C4-2B (cell line): ENCODE results near the gene SULT1C4.

Source experiments
- H3K27ac ChIP-seq: fragments of 450-650 bp; 2 replicates; pipeline ENCODE4 v1.5.1; 2017
- CTCF ChIP-seq: fragments of 450-650 bp; conservative IDR thresholded peaks from 2 replicates; pipeline ENCODE4 v1.5.1; 2017; ENCODE audit warnings: mild to moderate bottlenecking
- ZFX ChIP-seq: fragments of 450-650 bp; IDR thresholded peaks from 2 replicates; pipeline ENCODE4 v1.6.1; 2017

The SULT1C4 gene

GRCh38 chr2:108376774-108377173 is 980 bp upstream of the SULT1C4 start:
- no peak overlapping the region for H3K27ac ChIP-seq
- no peak for TF ChIP-seq CTCF
- no peak for TF ChIP-seq ZFX

GRCh38 chr2:108377401-108377800 is 353 bp upstream of the SULT1C4 start:
- TF ChIP-seq CTCF (no peak), ZFX (no peak)
- no peak overlapping the region for H3K27ac ChIP-seq

- H3K27ac ChIP-seq, result no peak overlapping the region
- TF ChIP-seq CTCF (no peak), ZFX (no peak)
Measured at GRCh38 chr2:108378851-108379250, 1.1 kb downstream of the SULT1C4 start.

- TF ChIP-seq CTCF, result no peak
- no peak for TF ChIP-seq ZFX
- no peak overlapping the region for H3K27ac ChIP-seq
Measured at GRCh38 chr2:108382196-108382595, 4.4 kb downstream of the SULT1C4 start.

GRCh38 chr2:108383146-108383830 is 5.5 kb downstream of the SULT1C4 start:
- no peak overlapping the region for H3K27ac ChIP-seq
- TF ChIP-seq ZFX (no peak), CTCF (no peak; the same call in 1 of the 2 replicates)

- no peak overlapping the region for H3K27ac ChIP-seq
- TF ChIP-seq ZFX (no peak), CTCF (no peak)
Measured at GRCh38 chr2:108384662-108385393, 7.1 kb downstream of the SULT1C4 start.

- TF ChIP-seq CTCF, result no peak
- TF ChIP-seq ZFX, result no peak
- no peak overlapping the region for H3K27ac ChIP-seq
Measured at GRCh38 chr2:108385411-108386071, 7.8 kb downstream of the SULT1C4 start.
